OCI-LY3 (cell line): Measurements from ENCODE around the gene C10orf95.
"Not testable (repeated sequence)": the region's sequence is repeated elsewhere in the genome, so short reads cannot be mapped to it uniquely, and the experiment has no call there.

Source experiments
- H2AFZ ChIP-seq: fragments of 200-600, 300-600 bp; shearing (Covaris generic); 2 replicates; pipeline ENCODE4 v1.6.0; 2014; ENCODE audit warnings: antibody characterized with exemption, low read depth, low read length
- H3K27ac ChIP-seq: fragments of 200-600, 300-600 bp; sonication (generic); 2 replicates; pipeline ENCODE4 v1.5.1; 2014; ENCODE audit warnings: mild to moderate bottlenecking, low read length, moderate library complexity, mixed read lengths
- H3K27me3 ChIP-seq: fragments of 200-600, 300-600 bp; sonication (generic); 2 replicates; pipeline ENCODE4 v1.6.1; 2014; ENCODE audit warnings: low read depth, low read length, mixed read lengths
- H3K36me3 ChIP-seq: fragments of 200-600, 300-600 bp; sonication (generic); replicated peaks from 2 replicates; pipeline ENCODE3; 2014; ENCODE audit warnings: low read depth, low read length, mixed read lengths
- H3K4me1 ChIP-seq: fragments of 300-600, 200-600 bp; sonication (generic); 2 replicates; pipeline ENCODE4 v1.6.1; 2014; ENCODE audit warnings: low read length, mixed read lengths
- H3K4me2 ChIP-seq: fragments of 200-600, 300-600 bp; sonication (generic); 2 replicates; pipeline ENCODE4 v1.6.1; 2014; ENCODE audit warnings: low read length, mixed read lengths
- H3K4me3 ChIP-seq: fragments of 300-600, 200-600 bp; sonication (generic); 2 replicates; pipeline ENCODE4 v1.5.1; 2014; ENCODE audit warnings: antibody characterized with exemption, mild to moderate bottlenecking, low read length, moderate library complexity
- H3K79me2 ChIP-seq: fragments of 300-600, 200-600 bp; shearing (Covaris generic); 2 replicates; pipeline ENCODE4 v1.6.1; 2014; ENCODE audit warnings: mild to moderate bottlenecking, low read length, mixed read lengths
- H3K9ac ChIP-seq: fragments of 300-600, 200-600 bp; shearing (Covaris generic); 2 replicates; pipeline ENCODE4 v1.6.0; 2014; ENCODE audit warnings: mild to moderate bottlenecking, low read length, moderate library complexity
- H3K9me3 ChIP-seq: fragments of 200-600, 300-600 bp; shearing (Covaris generic); 2 replicates; pipeline ENCODE4 v1.6.1; 2014; ENCODE audit warnings: low read length, mixed read lengths; ENCODE audit not compliant: insufficient read depth
- H4K20me1 ChIP-seq: fragments of 200-600, 300-600 bp; sonication (generic); 2 replicates; pipeline ENCODE4 v1.6.1; 2016; ENCODE audit warnings: low read length, mixed read lengths; ENCODE audit not compliant: insufficient read depth
- EZH2phosphoT487 ChIP-seq: fragments of 200-600 bp; shearing (Covaris generic); IDR thresholded peaks from 2 replicates; pipeline ENCODE4 v1.6.1; 2018; ENCODE audit warnings: antibody characterized with exemption, mixed run types, low read depth
- TF ChIP-seq, protein P1 (sequence below): fragments of 200-600, 300-600 bp; sonication (generic); IDR thresholded peaks from 2 replicates; pipeline ENCODE4 v1.5.1; 2014; ENCODE audit warnings: antibody characterized with exemption, low read length, low read depth

Gene C10orf95

DNA sequence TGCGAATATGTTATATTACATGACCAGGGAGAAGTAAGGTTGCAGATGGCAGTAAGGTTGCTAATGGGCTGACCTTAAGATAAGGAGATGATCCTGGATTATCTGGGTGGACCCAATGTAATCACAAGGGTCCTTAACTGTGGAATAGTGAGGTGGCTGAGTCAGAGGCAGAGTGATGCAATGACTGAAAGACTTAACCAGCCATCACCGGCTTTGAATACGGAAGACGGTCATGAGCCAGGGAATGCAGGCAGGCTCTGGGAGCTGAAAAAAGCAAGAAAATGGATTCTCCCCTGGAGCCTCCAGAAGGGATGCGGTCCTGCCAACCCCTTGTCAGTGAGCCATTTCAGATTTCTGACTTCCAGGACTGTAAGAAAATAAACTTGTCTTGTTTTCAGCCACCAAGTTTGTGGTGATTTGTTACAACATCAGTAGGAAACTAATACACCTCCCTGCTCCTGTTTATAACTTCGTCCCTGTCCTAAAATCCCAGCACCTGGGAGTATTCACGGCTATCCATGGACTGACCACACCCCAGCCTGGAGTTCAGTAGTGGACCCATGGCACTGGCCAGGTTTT, 4.6 kb upstream of the C10orf95 start:
- H3K27me3 ChIP-seq, result no peaks in the 10 kb centered on the region
- H3K9me3 ChIP-seq, result no peaks in the 10 kb centered on the region
- no peak overlapping the region for H3K4me3 ChIP-seq
- no peak overlapping the region for H3K9ac ChIP-seq
- TF ChIP-seq EZH2phosphoT487, result no peak
- TF ChIP-seq, protein P1, sequence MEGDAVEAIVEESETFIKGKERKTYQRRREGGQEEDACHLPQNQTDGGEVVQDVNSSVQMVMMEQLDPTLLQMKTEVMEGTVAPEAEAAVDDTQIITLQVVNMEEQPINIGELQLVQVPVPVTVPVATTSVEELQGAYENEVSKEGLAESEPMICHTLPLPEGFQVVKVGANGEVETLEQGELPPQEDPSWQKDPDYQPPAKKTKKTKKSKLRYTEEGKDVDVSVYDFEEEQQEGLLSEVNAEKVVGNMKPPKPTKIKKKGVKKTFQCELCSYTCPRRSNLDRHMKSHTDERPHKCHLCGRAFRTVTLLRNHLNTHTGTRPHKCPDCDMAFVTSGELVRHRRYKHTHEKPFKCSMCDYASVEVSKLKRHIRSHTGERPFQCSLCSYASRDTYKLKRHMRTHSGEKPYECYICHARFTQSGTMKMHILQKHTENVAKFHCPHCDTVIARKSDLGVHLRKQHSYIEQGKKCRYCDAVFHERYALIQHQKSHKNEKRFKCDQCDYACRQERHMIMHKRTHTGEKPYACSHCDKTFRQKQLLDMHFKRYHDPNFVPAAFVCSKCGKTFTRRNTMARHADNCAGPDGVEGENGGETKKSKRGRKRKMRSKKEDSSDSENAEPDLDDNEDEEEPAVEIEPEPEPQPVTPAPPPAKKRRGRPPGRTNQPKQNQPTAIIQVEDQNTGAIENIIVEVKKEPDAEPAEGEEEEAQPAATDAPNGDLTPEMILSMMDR, result no peak
- peaks cover 10% of the 10 kb centered on the region for H3K36me3 ChIP-seq
- peaks cover 19% of the 10 kb centered on the region for H3K4me1 ChIP-seq
- H4K20me1 ChIP-seq, result 0 out of 2 replicates have a peak, but pooled peaks cover 3% of the 10 kb centered on the region
- H3K79me2 ChIP-seq, result peaks cover 8% of the 10 kb centered on the region
- H2AFZ ChIP-seq, result no peak overlapping the region
- H3K4me2 ChIP-seq, result no peak overlapping the region
- H3K27ac ChIP-seq, result no peak overlapping the region

DNA sequence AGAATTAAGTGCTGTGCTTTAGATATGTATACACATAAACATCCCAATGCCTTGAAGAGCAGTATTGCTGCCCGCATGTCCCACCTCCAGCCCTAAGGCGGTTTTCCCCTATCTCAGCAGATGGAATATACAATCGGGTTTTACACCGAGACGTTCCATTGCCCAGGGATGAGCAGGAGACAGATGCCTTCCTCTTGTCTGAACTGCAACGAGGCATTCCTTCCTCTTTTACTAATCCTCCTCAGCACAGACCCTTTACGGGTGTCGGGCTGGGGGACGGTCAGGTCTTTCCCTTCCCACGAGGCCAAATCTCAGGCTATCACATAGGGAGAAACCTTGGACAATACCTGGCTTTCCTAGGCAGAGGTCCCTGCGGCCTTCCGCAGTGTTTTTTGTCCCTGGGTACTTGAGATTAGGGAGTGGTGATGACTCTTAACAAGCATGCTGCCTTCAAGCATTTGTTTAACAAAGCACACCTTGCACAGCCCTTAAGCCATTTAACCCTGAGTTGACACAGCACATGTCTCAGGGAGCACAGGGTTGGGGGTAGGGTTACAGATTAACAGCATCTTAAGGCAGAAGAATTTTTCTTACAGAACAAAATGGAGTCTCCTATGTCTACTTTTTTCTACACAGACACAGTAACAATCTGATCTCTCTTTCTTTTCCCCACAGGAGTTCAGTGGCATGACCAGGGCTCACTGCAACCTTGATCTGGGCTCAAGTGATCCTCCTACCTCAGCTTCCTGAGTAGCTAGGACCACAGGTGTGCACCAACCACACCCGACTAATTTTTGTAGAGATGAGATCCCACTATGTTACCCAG, 3.5 kb upstream of the C10orf95 start:
- not testable (repeated sequence) for H4K20me1 ChIP-seq, H2AFZ ChIP-seq, H3K27me3 ChIP-seq, H3K4me2 ChIP-seq, H3K9ac ChIP-seq, H3K9me3 ChIP-seq, H3K4me3 ChIP-seq, H3K27ac ChIP-seq
- Histone ChIP-seq H3K36me3 (peaks cover 10% of the 10 kb centered on the region), H3K79me2 (peaks cover 17% of the 10 kb centered on the region), H3K4me1 (peaks cover 14% of the 10 kb centered on the region)

- H3K4me2 ChIP-seq, result no peak overlapping the region
- H3K9me3 ChIP-seq, result no peaks in the 10 kb centered on the region
- H3K79me2 ChIP-seq, result peaks cover 17% of the 10 kb centered on the region
- TF ChIP-seq EZH2phosphoT487, result no peak
- TF ChIP-seq, protein P1, result no peak
- H3K36me3 ChIP-seq, result peaks cover 10% of the 10 kb centered on the region
- no peaks in the 10 kb centered on the region for H3K27me3 ChIP-seq
- peaks cover 19% of the 10 kb centered on the region for H3K4me1 ChIP-seq
- no peak overlapping the region for H3K27ac ChIP-seq
- no peak overlapping the region for H2AFZ ChIP-seq
- H3K4me3 ChIP-seq, result no peak overlapping the region
- H3K9ac ChIP-seq, result no peak overlapping the region
- 0 out of 2 replicates have a peak, but pooled peaks cover 3% of the 10 kb centered on the region for H4K20me1 ChIP-seq
These were observed 2.2 kb upstream of the C10orf95 start for GRCh38 chr10:102453502-102453901.

- Histone ChIP-seq H3K36me3 (peaks cover 10% of the 10 kb centered on the region), H3K9ac (no peak overlapping the region), H3K79me2 (peaks cover 17% of the 10 kb centered on the region), H3K4me3 (no peak overlapping the region), H3K27me3 (no peaks in the 10 kb centered on the region), H2AFZ (no peak overlapping the region), H3K27ac (no peak overlapping the region), H3K9me3 (no peaks in the 10 kb centered on the region), H3K4me2 (no peak overlapping the region), H3K4me1 (peaks cover 19% of the 10 kb centered on the region), H4K20me1 (0 out of 2 replicates have a peak, but pooled peaks cover 3% of the 10 kb centered on the region)
- TF ChIP-seq, protein P1, result no peak
- no peak for TF ChIP-seq EZH2phosphoT487
These were observed 1.5 kb upstream of the C10orf95 start for GRCh38 chr10:102452672-102453340.
